Measurements from ENCODE around the gene DNER. TPM values are rescaled to one million over a fixed set of nuclear protein-coding genes. Genes with fewer than 3 reads are reported as not detected.
"Not testable (repeated sequence)": the region's sequence is repeated elsewhere in the genome, so short reads cannot be mapped to it uniquely, and the experiment has no call there.

Gene DNER
- total RNA-seq, 1 donor from 2014 or later, result 4.1 TPM

DNA sequence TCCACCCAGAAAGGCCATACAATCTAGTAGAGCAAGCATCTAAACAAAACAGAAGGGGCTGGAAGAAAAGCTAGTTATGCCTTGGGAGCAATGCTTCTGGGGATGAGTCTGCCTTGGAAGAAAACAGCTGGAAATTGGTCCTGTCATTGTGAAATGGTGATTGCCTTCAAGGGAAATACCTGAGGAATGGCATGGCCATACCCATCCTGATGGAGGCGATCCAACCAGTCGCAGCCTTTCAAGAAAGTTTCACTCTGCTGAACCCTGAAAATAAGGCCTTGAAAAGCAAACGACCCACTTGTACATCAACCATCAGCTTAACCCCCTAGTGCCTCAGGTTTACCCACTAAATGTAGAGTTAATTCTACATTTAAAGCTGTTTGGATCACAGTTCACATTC, 370.7 kb downstream of the DNER start:
- DNase-seq (ENCODE audit: low spot score), result no peak

DNA sequence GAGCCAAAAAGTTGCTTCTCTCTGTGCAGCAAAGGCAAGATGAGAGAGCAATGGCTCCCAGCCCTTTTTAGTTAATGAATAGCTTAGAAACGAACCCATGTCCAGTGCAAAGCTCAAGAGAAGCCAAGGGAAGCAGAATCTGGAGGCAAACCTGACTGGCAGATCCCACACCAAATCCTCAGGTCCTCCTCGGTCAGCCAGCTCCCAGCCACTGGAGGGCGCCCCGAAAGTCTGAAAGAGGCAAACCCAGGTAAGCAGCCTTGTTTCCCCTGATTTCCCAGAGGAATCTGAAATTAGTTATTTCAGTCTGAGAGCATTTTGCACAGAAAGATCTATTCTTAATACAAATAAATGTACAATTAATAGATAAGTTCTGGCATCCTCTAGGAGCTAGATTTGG, 372.0 kb downstream of the DNER start:
- no peak for DNase-seq (ENCODE audit: low spot score)

DNA sequence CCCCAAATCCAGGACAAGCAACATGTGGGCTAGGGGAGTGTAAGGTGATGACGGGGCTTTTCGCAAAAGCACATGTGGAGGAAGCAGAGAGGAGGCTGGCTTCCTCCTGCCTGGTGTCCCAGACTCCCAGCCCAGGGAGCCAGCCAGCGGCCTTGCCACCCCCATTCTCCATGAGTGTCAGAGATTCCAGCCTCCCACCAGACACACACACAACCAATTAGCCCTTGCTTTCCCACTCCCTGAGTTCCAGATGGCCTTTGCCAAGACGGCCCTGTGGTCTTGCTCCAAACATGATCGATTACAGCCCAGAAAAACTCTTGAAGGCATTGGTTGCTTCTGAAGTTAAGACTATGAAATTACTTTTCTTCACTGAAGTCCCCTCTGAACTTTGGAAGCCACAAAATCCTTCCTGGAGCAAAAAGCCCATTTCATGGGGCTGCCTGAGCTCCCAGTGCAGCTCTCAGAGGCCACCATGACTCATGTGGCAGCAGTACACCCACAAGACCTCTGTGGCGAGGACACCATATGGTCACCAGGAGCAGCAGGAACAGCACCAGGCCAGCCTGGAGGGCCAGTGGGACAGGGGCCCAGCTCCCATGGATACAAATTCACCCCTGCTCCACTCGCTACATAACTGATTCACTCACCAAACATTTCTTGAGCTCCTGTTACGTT, 374.1 kb downstream of the DNER start:
- no peak for DNase-seq (ENCODE audit: low spot score)

DNA sequence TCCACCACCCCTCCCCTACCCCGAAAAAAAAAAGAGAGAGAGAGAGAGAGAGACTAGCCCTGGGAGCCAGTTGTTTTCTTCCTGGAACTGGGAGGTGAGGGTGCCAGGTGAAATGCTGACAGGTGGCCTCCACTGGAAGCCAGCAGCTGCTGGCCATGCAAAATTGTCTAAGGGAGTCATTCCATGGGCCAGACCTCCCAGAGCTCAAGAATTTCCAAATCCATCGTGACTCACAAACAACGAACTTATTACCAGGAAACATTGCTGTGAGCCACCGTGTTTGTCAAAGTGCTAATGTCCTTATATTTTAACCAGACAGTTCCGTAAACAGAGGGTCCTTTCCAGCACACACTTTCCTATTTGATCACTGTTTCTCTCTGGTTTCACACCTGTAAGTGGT, 374.7 kb downstream of the DNER start:
- no peak for DNase-seq (ENCODE audit: low spot score)

DNA sequence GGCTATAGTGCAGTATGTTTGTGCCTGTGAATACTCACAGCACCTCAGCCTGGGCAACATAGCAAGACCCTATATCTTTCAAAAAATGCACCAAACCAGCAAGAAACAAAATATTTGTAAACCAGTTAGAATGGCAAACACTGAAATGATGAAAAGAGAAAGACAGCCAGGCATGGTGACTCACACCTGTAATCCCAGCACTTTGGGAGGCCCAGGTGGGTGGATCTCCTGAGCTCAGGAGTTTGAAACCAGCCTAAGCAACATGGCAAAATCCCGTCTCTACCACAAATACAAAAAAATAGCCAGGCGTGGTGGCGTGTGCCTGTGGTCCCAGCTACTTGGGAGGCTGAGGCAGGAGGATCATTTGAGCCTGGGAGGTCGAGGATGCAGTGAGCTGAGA, 375.2 kb downstream of the DNER start:
- not testable (repeated sequence) for DNase-seq (ENCODE audit: low spot score)

DNA sequence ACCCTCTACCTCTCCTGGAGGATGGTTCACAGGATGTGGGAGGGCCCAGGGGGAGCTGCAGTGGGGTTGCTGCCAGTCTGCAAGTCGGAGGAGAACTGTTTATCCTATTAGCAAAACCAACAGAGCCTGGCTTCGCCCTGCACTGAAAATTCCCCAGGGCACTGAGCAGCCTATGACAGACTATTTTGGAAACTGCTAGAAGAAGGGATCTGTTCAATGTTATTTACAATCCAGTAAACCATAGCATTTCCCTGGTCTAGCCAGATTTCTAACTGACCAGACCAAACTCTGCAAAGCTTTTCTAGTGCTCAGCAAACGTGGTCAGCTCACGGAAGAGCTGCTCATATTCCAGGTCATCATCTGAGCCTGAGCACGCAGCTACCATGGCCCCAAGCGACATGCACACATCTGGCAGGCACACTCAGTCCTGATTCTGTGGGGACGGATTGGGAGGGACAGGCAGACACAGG, 378.4 kb downstream of the DNER start:
- DNase-seq (ENCODE audit: low spot score), result peak; percentile 39

DNA sequence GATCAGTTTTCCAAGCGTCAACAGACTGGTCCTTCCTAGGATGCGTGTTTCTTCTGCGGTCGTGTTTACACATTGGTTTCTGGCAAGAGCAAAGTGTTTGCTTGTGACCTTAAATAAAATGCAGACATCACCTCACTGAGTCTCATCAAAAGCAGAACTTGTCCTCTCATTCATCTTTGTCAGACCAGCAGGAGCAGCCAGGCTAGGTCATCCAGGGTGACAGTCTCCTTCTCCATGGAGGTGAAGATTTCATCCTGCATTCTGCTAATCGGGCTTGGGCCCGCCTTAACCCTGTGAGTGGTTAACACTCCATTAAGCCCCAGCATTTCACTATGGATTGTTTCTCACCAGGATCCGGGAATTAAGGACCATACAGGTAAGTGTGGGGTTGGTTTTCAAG, 379.0 kb downstream of the DNER start:
- DNase-seq (ENCODE audit: low spot score), result no peak

DNA sequence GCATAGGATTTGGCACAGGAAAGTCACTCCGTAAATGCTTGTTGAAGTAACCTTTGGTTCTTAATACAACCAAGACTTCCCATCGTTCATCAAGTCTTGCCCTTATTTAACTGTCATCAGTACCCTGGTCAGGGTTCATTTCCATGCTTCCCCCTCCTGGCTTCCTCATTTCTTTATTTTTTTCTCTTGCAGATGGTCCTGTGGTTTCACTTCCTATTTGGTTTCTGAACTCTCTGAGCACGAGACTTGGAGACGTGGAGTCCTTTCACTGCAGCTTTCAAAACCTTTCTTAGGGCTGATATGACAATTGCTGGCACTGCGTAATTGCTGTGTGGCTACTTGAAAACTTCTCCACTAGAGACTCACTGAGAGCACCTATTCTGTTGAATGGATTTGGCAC, 383.4 kb downstream of the DNER start:
- peak; percentile 52 for DNase-seq (ENCODE audit: low spot score)

DNA sequence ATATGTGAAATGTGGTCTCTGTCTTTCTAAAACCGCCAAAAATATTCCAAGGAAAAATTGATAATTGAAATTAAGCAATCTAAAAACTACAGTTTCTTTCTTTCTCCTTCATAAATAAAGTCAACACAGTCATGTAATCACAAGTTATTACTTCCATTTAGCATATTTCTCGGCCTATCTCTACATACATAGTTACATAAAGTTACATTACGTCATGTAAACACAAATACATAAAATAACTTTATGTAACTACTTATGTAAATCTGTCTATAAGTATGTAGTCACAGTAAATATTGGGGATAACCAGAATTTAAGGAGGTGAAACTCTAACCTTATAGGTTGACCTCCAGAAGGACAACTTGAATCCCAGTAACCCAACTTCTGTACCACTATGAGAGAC, 394.8 kb downstream of the DNER start:
- no peak for DNase-seq (ENCODE audit: low spot score)

DNA sequence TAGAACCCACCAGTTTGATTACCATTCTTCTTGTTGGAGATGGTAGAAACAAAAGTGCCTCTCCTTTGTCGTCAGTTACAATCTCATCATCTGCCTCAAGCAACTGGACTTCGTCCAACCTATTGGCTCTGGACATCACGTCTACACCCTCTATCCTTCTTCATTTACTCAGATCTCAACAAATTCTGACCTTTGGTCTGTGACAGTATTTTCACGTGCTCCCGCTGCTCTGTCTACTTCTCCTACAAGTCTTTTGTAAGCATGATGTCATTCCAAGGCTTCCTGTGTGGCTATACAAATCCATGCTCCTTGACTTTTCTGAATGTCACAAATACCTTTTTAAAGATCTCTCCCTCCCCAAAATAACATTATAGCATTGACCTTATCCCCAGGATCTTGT, 400.2 kb downstream of the DNER start:
- DNase-seq (ENCODE audit: low spot score), result no peak

DNA sequence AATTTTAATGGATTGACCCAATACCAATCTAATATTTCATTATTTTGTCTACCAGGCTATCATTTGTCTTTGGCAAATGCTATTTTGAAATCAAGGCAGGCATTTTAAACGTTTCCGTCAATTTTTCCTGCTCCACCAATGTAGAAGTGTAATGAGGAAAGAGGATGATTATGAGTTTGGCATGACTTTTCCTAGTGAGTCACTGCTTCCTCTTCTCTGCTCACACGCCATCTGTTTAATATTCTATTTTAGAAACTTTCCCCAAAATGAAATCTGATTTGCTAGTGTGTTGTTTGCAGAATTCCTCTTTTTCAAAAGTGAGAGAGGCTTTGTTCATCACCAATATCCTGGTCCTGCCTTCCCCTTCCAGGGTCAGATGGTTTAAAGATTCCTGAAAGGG, 400.8 kb downstream of the DNER start:
- no peak for DNase-seq (ENCODE audit: low spot score)

Other genes with a start within 250 kb of the DNER start
- gene TRIP12, start 207.5 kb upstream of the DNER start, total RNA-seq (ENCODE audit: insufficient read depth, low replicate concordance), result 206 TPM
- 0.72 TPM for gene FBXO36, start 207.9 kb upstream of the DNER start, total RNA-seq (ENCODE audit: insufficient read depth, low replicate concordance)